Renal cortex interstitium (tissue), 11 donors: ENCODE data around the gene CHD6. TPM values are rescaled to one million over a fixed set of nuclear protein-coding genes. Genes with fewer than 3 reads are reported as not detected.

ENCODE experiments used
- DNase-seq, 11 donors: peaks; one replicate each; pipeline ENCODE4 v3.0.0-alpha.2; 2013; ENCODE audit warnings: low read depth in 9 of 11, low spot score in 4 of 11; ENCODE audit errors: extremely low read depth in 1 of 11
- polyA plus RNA-seq, 3 donors: library from polyadenylated mRNA; unstranded; fragments of 120-200 nt; gene quantifications; one replicate each; pipeline ENCODE4 v1.2.1, GENCODE V29; 2013; ENCODE audit not compliant: insufficient read length in 3 of 3

Gene CHD6
- polyA plus RNA-seq, 3 donors = 45.1 to 55.3 (median 51.1) TPM

DNA sequence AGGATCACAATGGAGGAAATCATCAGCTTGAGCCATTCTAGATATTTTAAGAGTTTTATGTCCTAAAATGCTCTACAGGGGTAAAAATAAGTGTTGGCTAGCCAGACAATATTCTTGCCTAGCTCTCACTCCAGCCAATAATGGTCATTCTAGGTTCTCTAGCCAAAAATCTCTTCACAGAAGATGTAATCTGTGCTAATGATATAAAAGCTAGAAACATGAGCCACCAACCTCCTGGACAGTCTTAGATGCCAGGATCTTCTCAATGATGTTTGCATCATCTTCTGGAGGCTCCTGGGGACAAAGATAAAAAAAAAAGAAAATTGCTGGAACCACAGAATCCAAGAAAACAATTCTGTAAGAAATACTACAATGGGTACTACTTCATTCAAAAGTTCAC is 119.1 kb downstream of the CHD6 start:
- DNase-seq = no peak

DNA sequence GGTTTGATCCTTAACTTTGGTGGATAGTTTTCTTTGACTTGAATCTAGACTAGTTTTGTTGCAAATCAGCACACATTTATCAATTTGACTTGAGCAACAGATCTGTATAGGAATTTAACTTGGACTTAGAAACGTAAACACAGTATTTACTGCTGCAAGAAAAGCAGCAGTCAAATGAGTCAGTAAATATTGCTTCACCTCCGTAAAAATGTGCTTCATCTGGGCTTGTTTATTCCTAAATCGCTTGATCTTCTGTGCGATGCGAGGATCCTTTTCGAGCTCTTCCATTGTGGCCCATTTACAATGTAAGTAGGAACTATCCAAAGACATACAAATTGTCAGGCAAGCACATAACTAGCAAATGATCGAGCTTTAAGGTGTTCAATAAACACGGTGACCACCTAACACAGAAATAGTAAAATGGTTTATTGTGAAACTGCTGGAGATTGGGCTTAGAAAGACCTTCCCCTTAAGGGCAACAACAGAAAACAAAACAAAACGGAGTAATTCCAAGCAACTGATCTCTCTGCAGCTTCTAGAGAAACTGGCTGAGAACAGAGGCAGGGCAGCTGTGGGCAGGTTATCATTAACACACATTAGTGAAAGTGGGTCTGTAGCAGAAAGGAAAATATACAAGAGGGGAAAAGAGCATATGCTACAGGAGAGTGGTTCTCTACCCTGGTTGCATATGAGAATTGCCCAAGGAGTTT is 120.8 kb downstream of the CHD6 start:
- no peak for DNase-seq

DNA sequence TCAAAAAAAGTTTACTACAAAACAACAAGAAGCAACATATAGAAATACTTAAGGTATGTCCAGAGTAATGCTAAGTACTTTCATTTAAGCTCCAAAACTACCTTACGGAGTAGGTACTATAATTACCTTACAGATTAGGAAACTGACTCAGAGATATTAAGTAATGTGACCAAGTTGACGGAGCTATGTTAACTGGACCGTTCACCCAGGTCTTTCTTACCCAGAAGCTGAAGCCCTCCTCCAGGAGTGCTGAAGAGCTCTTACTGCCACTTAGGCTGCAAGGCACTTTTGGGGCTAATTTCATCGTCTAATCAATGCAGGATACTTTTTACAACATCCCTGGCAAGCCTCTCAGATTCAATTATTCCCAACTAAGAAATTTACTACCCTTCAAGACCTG is 123.7 kb downstream of the CHD6 start:
- no peak for DNase-seq

DNA sequence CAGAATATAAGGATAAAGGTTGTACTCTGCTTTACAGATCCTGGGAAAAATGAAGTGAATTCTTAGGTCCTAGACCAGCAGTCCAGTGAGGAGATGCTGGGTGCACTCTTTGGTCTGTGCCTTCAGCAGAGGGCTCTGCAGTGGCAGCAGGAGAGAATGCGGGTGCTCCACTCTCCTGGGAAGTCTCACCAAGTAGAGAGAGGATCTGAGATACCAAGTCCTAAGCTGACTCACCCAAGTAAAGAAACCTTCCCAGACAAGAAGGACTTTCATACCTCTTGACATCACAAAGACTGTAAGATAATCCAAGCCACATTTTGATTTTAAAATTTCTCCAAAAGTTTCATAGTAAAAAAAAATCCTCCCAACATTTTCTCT is 134.6 kb downstream of the CHD6 start:
- no peak for DNase-seq

DNA sequence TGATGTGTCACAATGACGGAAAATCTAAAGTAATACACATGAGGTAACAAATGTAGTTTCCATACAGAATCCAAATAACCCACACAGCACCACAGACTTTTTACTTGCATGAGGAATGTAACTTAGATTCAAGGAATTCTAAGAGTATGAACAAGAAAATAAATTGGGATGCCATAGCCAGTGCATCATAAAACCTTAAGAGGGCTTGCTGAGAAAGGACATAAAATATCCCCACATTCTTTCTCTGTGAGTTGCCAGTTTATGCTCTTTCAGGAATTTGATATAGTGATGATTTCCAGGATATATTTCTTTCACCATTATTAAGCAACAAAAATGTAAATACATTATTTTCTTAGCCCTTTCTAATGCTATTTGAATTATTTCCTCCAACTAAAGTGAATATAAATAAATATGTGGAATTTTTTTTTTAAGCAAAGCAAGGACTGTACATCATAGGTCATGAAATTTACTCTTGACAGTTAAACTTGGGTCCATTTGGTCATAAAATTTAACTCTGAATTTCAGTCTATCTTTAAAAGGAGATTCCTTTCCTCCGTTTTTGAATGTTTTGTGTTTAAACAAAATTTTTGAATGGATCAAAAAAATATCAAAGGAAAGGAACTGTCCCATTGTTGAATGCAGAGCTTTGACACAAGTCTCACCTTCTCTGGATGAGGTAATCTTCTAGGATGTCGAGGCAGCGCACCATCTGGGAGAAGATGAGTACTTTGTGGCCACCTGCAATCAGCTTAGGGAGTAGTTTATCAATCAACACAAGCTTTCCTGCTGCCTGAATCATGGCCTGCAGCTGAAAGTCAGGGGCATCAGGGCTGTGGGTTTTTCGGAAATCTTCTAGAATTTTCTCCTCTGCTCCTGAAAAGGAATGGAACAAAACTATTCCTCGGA is 135.3 kb downstream of the CHD6 start:
- no peak for DNase-seq

DNA sequence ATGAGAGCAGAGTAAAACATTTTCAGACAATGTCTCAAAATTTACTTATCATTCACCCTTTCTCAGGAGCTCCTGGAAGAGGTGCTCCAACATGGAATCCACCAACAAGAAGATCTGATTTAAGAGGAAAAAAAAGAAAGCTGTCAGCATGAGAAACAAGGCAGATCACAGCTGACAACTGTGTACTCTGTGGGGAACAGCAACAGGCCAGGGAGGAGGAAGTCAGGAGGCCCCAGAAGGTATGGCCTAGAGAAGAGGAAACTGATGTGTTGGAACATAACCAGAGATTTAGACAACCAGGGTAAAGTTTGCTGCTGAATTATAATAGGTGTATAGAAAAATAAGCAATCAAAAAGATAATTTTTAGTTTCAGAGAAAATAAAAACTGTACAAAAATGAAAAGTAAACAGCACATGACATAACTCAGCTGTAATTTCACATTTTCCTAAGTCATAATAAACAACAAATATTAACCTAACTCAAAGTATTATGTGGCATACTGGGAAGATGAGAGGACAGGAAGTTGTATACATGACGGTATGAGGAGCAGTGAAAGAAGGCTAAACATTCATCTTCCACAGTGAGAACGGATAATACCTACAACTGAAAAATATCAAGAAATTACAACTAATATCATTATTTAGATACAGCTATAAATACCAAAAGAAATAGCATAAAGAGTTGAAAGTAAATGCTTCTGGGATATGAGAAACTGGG is 138.0 kb downstream of the CHD6 start:
- no peak for DNase-seq

DNA sequence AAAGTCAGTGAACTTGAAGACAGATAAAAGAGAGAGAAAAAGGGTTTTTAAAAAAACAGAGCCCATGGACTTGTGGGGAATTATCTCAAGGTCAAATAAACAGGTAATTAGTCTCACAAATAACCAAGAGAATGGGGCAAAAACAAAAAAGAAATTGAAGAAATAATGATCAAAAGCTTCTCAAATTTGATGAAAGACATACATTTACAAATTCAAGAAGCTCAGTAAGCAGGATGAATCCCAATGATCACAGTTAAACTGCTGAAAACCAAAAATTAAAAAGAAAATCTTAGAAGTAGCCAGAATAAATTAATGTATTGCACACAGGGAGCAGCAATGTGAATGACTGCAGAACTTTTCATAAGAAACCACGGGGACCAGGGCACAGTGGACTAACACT is 139.1 kb downstream of the CHD6 start:
- DNase-seq = no peak

DNA sequence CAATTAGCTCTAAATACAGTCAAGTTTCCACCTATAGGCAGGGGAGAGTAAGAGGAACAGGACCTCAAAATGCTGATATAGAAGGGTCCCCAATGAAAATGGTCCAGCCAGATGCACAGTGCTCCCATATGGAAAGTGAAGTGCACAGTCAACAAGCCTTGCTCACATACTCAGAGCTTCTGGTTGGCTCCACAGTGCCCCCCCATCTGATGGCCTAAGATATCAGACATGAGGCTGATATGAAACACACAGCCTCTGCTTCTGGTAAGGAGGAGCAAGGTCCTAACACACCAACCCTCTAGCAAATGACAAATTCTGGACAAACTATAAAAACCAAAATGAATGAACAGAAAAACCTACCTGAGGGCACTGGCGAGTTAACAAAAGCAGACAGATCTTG is 140.2 kb downstream of the CHD6 start:
- DNase-seq = no peak

DNA sequence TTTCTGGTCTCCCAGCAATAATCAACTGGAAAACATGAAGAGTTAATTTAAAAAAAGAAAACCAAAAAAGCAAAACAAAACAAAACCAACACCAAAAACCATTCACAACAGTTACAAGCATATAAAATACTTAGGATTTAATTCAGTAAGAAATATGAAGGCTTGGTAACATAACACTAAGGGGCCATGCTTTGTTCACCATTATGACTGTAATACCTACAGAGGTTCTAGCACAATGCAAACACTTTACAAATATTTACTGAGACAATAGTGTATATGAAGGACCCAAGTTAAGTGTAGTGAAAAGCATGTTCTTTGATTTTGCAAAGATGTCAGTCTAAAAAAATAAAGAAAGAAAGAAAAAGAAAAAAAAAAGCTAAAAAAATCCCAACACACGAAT is 141.7 kb downstream of the CHD6 start:
- no peak for DNase-seq

DNA sequence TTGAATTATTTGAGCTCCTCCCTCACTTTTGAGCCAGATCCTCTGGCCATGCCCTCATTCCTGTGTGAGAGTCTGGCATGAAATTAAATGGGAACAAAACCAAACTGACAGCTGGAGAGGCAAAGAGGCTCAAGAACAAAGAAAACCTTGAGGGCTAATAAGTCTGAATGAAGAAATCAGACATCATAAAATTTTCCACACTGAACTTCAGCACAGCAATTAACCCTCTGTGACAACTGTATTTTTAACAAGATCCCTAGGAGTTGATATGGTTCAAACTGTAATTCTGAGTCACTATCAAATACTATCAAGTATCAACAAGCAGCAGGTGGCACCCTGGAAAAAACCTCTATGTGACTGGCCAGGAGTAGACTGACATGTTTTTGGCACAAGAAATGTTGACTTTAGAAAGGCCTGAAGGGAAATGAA is 142.2 kb downstream of the CHD6 start:
- no peak for DNase-seq

DNA sequence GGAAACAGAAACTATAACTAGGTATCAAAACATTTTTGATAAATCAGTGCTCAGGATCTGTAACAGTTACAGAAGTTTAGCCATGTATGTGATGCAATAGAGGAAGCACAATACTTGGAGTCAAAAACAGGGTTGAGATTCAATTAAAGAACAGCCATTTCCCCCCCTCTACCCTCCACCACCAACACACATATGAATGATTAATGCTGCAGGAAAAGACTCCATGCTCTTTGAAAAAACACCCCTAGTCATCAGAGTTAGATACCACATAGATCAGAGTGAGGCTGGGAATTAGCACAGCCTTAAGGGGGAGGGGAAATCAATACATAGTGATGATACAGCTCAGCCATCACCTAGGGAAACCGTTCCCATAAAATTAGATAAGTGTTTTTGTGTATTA is 142.7 kb downstream of the CHD6 start:
- DNase-seq = no peak

DNA sequence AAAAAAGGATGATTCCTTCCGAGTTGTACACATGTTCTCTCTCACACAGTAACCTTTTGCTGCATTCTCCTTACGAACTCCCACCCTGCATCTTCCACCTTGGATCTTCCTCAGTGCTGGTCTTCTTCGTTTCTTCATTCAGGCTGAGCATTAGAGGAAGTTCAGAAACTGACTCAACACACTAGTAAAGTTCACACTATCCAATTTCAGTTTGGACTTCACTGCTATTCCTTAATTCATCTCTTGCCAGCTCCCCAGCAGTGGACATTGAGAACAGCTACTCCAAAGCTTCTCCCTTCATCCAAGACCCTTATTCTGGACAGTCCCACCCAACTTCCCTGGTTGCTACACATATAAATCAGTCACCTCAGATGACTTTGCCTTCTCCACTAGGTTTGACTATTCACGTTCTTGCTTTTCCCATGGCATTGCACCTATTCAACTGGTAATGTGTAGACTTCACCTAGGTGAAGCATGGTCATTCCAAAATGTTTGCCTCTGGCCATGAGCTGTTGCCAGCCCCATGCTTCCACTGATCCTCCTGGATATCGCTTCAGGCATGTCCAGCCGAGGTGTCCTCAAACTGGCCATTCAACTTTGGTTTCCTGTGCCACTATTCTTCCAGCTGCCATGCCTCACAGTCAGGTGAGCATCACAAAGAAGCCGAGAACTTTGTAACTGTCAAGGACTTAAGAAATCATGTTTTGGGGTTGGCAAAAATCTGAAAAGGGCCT is 147.6 kb downstream of the CHD6 start:
- no peak for DNase-seq

DNA sequence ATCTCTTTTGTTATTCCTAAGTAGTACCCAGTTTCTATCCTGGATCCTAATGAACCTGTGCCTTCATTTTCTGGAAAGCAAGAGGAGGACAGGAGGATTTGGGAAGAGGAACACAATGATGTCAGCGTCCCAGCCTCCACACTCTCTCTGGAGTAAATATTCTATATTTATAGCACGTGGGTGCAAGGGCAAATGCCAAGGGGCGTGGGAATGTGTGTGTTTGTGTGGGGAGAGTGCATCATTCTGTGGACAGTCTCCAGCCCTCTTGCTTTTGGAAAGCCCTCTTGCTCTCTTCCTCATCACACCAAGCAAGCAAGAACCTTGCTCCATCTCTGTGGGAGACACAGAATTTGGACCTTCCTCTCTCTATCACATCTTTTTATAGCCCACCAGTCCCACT is 148.3 kb downstream of the CHD6 start:
- DNase-seq = no peak

DNA sequence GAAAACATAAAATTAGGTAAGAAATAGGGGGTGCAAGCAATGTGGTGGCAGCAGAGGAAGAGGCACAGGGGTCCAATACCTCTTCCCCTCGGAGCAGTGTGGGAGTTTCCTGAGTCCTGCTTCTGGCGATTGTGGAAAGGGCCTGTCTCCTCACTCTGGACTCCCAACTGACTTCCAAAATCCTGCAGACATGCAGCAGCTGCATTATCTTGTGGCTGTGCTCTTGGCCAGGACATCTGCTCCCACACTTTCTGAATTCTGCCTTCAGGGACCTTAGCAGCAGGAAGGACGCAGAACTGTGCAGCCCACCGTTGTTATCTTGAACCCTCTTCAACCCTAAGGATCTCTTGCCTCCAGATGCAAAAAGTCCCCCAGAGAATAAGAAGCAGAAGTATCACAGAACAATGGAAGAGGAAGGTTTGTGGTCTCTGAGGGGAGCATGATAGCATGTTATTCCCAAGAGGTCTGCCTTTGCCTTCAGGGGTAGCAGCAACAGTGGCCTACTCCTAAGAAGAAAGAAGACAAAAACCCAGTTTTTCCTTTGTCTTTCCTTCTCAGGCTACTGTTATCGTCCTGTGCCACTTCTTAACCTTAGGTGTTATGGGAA is 149.1 kb downstream of the CHD6 start:
- no peak for DNase-seq

DNA sequence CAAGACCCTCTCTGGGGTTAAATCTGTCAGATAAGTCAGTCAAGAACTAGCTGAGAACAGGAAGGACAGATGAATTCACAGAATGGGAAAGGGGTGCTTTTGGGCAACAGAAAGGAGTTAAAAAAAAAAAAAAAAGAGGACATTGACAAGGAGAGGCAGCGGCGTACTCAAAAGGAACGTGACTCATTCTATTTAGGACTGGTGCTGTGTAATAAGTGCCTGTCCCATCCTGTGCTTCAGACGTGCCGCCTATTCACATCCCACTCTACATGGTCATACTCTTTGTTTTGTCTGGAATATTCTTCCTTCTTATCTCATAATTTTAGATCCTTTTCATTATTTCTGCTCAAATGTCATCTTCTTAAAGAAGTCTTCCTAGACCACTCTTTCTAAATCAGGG is 150.5 kb downstream of the CHD6 start:
- DNase-seq = no peak

DNA sequence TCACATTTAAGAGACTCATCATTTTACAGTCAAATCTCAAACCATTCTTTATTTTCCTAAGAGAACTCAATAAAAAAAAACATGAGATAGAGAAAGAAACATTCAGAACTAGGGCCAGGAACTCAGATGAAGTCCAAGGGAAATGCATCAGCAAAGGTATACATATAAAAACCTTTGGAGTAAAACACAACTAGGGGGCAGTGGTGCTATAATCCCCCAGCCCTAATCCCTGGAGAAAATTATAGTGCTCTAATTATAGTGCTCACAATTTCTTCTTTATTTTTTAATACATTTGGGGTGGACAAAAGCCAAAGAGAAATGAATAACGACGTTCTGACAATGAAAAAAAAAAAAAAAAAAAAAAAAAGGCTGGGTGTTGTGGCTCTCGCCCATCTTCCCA is 151.0 kb downstream of the CHD6 start:
- DNase-seq = no peak

DNA sequence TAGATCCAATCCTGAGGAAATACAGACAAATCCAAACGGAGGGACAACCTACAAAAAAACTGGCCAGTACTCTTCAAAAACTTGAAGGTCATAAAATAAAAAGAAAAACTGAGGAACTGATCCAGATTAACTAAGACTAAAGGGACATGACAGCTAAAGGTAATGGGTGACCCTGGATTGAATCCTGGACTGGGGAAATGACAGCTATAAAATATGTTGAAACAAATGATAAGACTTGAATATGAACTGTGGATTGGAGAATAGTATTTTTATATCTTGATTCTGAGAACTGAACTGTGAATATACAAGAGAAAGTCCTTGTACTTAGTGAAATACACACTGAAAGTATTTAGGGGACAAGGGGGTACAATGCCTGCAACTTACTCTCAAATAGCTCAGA is 154.6 kb downstream of the CHD6 start:
- DNase-seq = no peak

DNA sequence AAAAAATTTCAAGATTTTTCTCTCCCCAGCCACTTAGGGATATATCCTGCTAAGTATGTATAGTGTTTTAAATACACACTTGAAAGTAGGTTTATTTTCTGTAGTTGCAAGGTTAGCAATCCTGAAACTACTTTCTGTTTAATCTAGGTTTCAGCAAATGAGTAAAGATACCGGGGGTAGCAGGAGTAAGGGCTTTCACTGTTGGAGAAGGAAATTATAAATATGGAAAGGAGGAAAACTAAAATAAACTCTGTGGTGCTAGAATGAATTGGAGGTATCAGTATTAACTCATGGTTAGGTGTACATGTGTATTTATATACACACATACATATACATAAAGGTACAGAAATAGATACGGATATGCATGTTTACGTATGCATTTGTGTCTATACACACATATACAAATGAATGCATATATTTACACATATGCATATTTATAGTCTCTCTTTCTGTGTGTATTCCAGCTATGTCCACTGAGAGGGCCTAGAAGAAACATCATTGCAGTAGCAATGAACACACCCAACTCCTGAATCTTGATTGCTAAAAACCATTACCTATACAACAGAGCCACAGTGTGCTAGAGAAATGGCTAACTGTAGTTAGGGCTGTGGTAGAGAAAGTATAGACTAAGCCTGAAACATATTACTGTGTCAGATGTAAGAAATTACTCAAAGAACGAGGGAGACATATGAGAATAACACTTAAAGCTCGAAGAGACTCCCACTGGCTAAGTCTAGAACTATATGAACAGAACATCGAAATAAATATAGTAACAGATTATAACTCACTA is 155.6 kb downstream of the CHD6 start:
- no peak for DNase-seq
